Measurements from ENCODE around the gene SELENOS. TPM values are rescaled to one million over a fixed set of nuclear protein-coding genes. Genes with fewer than 3 reads are reported as not detected.

SELENOS gene
- total and polyA plus RNA-seq, 2 donors from 2014 or later, result 66.0 to 99.0 TPM

DNA sequence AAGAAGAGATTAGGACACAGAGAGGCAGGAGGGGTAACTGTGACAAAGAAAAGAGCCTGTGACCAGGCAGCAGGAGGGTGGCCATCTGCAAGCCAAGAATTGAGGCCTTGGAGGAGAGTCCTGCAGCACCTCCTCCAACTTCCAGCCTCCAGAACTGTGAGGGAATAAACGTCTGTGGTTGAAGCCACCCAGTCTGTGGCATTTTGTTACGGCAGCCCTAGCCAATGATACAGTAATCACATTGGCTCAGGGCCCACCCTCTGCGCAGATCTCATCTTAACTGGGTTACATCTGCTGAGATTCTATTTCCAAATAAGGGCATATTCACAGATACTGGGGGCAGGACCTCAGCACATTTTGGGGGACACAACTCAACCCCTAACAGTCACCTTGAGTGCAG lies 11.3 kb downstream of the SELENOS start:
- H3K27ac ChIP-seq (ENCODE audit: low read depth in 2 of 2, low read length in 2 of 2), result no peak overlapping the region

DNA sequence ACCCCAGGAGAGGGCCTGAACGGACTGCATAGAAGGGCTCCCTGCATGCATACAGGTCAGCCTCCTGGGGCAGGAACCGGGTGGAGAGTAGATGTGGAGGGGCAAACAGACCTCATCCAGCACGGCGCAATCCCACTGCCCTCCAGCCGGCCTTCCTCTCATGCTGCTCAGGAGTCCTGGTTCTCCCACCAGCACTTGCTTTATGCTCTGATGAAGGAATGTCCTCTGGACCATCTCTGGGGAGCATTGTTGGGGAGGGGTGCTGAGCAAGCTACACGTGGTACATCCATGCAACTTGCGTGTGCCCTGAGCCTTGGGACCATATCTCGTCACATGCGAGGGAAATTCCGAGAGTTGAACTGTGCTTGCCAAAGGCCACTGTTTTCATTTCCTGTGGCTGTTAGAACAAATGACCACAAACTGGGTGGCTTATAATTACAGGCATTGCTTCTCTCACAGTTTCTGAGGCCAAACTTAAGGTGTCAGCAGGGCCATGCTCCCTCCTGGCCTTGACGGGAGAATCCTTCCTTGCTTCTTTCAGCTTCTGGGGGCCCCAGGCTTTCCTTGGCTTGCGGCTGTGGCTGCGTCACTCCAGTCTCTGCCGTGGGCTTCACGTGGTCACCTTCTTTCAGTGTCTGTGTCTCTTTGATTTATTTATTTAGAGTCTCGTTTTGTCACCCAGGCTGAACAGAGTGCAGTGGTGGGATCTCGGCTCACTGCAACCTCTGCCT lies 12.2 kb downstream of the SELENOS start:
- H3K9ac ChIP-seq (ENCODE audit: low read length in 3 of 3), result no peak overlapping the region
- H3K27ac ChIP-seq (ENCODE audit: low read depth in 2 of 2, low read length in 2 of 2), result peak overlapping the region in 1 of 2 donors; percentile 41
- no peaks in the 10 kb centered on the region for H3K36me3 ChIP-seq (ENCODE audit: control insufficient read depth in 2 of 3, insufficient read depth in 3 of 3, low read length in 3 of 3)
- peaks cover 0 to 2% (median 0%) of the 10 kb centered on the region in 3 donors for H3K4me1 ChIP-seq (ENCODE audit: control insufficient read depth in 2 of 3, insufficient read depth in 2 of 3, low read depth in 1 of 3, low read length in 3 of 3)
- intact Hi-C loops (cut with DNase I), result no loop called here
- FAIRE-seq, result no peak
- H3K27me3 ChIP-seq (ENCODE audit: control insufficient read depth, insufficient read depth, low read length), result no peaks in the 10 kb centered on the region
- no peak overlapping the region for H3K4me3 ChIP-seq (ENCODE audit: low read length in 3 of 3)
- DNase-seq, result no peak
- TF ChIP-seq, protein P1, sequence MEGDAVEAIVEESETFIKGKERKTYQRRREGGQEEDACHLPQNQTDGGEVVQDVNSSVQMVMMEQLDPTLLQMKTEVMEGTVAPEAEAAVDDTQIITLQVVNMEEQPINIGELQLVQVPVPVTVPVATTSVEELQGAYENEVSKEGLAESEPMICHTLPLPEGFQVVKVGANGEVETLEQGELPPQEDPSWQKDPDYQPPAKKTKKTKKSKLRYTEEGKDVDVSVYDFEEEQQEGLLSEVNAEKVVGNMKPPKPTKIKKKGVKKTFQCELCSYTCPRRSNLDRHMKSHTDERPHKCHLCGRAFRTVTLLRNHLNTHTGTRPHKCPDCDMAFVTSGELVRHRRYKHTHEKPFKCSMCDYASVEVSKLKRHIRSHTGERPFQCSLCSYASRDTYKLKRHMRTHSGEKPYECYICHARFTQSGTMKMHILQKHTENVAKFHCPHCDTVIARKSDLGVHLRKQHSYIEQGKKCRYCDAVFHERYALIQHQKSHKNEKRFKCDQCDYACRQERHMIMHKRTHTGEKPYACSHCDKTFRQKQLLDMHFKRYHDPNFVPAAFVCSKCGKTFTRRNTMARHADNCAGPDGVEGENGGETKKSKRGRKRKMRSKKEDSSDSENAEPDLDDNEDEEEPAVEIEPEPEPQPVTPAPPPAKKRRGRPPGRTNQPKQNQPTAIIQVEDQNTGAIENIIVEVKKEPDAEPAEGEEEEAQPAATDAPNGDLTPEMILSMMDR (IDR thresholded peaks at IDR 0.05; ENCODE audit: borderline replicate concordance, extremely low read depth, insufficient read depth), result no peak
- no peaks in the 10 kb centered on the region for H3K9me3 ChIP-seq (ENCODE audit: control insufficient read depth in 2 of 3, insufficient read depth in 1 of 3, low read length in 3 of 3)

More for the DNA sequence above, 11.3 kb downstream of the SELENOS start:
- TF ChIP-seq, protein P1 (IDR thresholded peaks at IDR 0.05; ENCODE audit: borderline replicate concordance, extremely low read depth, insufficient read depth), result no peak
- Histone ChIP-seq H3K9me3 (ENCODE audit: control insufficient read depth in 2 of 3, insufficient read depth in 1 of 3, low read length in 3 of 3) (no peaks in the 10 kb centered on the region), H3K4me3 (ENCODE audit: low read length in 3 of 3) (no peak overlapping the region), H3K36me3 (ENCODE audit: control insufficient read depth in 2 of 3, insufficient read depth in 3 of 3, low read length in 3 of 3) (peaks cover 0 to 6% (median 5%) of the 10 kb centered on the region in 3 donors), H3K4me1 (ENCODE audit: control insufficient read depth in 2 of 3, insufficient read depth in 2 of 3, low read depth in 1 of 3, low read length in 3 of 3) (peaks cover 0 to 2% (median 0%) of the 10 kb centered on the region in 3 donors), H3K9ac (ENCODE audit: low read length in 3 of 3) (no peak overlapping the region), H3K27me3 (ENCODE audit: control insufficient read depth, insufficient read depth, low read length) (no peaks in the 10 kb centered on the region)
- FAIRE-seq, result no peak
- no peak for DNase-seq
- intact Hi-C loops (cut with DNase I), result no loop called here

DNA sequence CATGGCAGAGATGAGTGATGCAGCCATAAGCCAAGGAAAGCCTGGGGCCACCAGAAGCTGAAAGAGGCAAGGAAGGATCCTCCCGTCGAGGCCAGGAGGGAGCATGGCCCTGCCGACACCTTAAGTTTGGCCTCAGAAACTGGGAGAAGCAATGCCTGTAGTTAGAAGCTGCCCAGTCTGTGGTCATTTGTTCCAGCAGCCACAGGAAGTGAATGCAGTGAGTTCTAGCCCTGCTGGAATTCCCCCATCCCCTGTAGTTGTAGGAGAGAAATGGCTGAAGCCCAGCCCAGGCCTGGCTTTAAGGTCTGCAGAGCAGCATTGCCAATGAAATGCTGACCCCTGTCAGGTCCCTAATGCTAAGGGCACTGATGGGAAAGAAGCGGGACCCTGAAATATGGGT lies 13.3 kb downstream of the SELENOS start:
- no peak for DNase-seq
- H3K9ac ChIP-seq (ENCODE audit: low read length in 3 of 3), result no peak overlapping the region
- intact Hi-C loops (cut with DNase I), result no loop called here
- no peaks in the 10 kb centered on the region for H3K27me3 ChIP-seq (ENCODE audit: control insufficient read depth, insufficient read depth, low read length)
- no peaks in the 10 kb centered on the region for H3K36me3 ChIP-seq (ENCODE audit: control insufficient read depth in 2 of 3, insufficient read depth in 3 of 3, low read length in 3 of 3)
- H3K9me3 ChIP-seq (ENCODE audit: control insufficient read depth in 2 of 3, insufficient read depth in 1 of 3, low read length in 3 of 3), result no peaks in the 10 kb centered on the region
- H3K4me1 ChIP-seq (ENCODE audit: control insufficient read depth in 2 of 3, insufficient read depth in 2 of 3, low read depth in 1 of 3, low read length in 3 of 3), result peaks cover 0 to 2% (median 0%) of the 10 kb centered on the region in 3 donors
- TF ChIP-seq, protein P1 (IDR thresholded peaks at IDR 0.05; ENCODE audit: borderline replicate concordance, extremely low read depth, insufficient read depth), result no peak
- H3K4me3 ChIP-seq (ENCODE audit: low read length in 3 of 3), result no peak overlapping the region
- H3K27ac ChIP-seq (ENCODE audit: low read depth in 2 of 2, low read length in 2 of 2), result no peak overlapping the region
- no peak for FAIRE-seq

Data from kidney (tissue), 14 donors.